IMR-90 (cell line): ENCODE results near the gene BIRC5.

Experiments used
- POLR2A ChIP-seq: IDR thresholded peaks from 2 replicates; pipeline ENCODE4 v1.6.1; 2012; ENCODE audit warnings: mild to moderate bottlenecking, low read depth, low read length
- RAD21 ChIP-seq: IDR thresholded peaks from 2 replicates; pipeline ENCODE4 v1.6.1; 2012; ENCODE audit warnings: low read length, improper control_type of control experiment
- TF ChIP-seq, protein P1 (sequence below): fragments of 150-350 bp; IDR thresholded peaks from 2 replicates; pipeline ENCODE4 v1.6.1; 2017; ENCODE audit warnings: mild to moderate bottlenecking, antibody characterized with exemption, low read length, low read depth
- TF ChIP-seq, protein P2 (sequence below): conservative IDR thresholded peaks from 2 replicates; pipeline ENCODE4 v1.5.1; 2012; ENCODE audit warnings: mild to moderate bottlenecking, low read depth, low read length, improper control_type of control experiment
- TF ChIP-seq, protein P3 (sequence below): fragments of 150-350 bp; IDR thresholded peaks from 2 replicates; pipeline ENCODE4 v1.6.1; 2016; ENCODE audit warnings: low read depth, mild to moderate bottlenecking, low read length, moderate library complexity, borderline replicate concordance

DNA sequence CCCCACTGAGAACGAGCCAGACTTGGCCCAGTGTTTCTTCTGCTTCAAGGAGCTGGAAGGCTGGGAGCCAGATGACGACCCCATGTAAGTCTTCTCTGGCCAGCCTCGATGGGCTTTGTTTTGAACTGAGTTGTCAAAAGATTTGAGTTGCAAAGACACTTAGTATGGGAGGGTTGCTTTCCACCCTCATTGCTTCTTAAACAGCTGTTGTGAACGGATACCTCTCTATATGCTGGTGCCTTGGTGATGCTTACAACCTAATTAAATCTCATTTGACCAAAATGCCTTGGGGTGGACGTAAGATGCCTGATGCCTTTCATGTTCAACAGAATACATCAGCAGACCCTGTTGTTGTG, 631 bp downstream of the BIRC5 start:
- TF ChIP-seq, protein P1, sequence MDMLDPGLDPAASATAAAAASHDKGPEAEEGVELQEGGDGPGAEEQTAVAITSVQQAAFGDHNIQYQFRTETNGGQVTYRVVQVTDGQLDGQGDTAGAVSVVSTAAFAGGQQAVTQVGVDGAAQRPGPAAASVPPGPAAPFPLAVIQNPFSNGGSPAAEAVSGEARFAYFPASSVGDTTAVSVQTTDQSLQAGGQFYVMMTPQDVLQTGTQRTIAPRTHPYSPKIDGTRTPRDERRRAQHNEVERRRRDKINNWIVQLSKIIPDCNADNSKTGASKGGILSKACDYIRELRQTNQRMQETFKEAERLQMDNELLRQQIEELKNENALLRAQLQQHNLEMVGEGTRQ, result no peak
- TF ChIP-seq, protein P2, sequence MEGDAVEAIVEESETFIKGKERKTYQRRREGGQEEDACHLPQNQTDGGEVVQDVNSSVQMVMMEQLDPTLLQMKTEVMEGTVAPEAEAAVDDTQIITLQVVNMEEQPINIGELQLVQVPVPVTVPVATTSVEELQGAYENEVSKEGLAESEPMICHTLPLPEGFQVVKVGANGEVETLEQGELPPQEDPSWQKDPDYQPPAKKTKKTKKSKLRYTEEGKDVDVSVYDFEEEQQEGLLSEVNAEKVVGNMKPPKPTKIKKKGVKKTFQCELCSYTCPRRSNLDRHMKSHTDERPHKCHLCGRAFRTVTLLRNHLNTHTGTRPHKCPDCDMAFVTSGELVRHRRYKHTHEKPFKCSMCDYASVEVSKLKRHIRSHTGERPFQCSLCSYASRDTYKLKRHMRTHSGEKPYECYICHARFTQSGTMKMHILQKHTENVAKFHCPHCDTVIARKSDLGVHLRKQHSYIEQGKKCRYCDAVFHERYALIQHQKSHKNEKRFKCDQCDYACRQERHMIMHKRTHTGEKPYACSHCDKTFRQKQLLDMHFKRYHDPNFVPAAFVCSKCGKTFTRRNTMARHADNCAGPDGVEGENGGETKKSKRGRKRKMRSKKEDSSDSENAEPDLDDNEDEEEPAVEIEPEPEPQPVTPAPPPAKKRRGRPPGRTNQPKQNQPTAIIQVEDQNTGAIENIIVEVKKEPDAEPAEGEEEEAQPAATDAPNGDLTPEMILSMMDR, result no peak
- TF ChIP-seq POLR2A (no peak), RAD21 (no peak)
- TF ChIP-seq, protein P3, sequence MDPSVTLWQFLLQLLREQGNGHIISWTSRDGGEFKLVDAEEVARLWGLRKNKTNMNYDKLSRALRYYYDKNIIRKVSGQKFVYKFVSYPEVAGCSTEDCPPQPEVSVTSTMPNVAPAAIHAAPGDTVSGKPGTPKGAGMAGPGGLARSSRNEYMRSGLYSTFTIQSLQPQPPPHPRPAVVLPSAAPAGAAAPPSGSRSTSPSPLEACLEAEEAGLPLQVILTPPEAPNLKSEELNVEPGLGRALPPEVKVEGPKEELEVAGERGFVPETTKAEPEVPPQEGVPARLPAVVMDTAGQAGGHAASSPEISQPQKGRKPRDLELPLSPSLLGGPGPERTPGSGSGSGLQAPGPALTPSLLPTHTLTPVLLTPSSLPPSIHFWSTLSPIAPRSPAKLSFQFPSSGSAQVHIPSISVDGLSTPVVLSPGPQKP, result no peak
